ENCODE measurements around the gene GNAQ. TPM values are rescaled to one million over a fixed set of nuclear protein-coding genes. Genes with fewer than 3 reads are reported as not detected.

The GNAQ gene
- total RNA-seq, 1 experiment from 2014 or later, result 48.6 TPM

DNA sequence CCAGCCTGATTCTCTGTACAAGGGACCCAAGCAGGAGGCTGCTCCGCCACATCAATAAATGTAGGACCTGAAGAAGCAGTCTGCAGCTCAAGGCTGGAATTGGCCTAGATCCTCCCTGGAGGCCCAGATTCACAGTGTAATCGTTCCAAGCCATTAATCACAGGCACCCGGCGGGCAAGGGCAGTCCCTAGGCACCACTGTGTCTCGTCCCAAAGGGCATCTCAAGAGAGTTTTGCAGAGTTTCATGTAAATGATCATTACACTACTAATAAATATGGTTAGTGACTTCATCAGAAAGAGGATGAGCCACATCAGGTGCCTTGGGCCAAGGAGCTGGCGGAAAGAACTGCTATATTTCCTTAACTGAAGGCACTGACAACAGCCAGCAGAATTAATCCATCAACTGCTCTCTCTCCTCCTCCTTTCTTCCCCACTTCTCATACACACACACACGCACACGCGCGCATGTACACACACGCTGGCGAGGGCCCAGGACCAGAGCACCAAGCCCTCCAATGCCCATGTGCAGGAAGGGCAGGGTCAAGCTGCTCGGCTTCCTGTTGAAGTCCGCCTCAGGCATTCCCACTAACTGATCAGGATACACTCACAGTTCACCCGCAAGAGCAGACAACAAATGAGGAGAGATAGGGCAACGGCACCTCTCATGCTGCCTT lies 33.9 kb downstream of the GNAQ start:
- Histone ChIP-seq H3K79me1 (ENCODE audit: insufficient read depth, low read depth, low read length, poor library complexity, severe bottlenecking) (peaks cover 3% of the 10 kb centered on the region), H3K27me3 (ENCODE audit: insufficient read depth, low read length) (no peaks in the 10 kb centered on the region), H4K5ac (ENCODE audit: insufficient read length, low read depth, low read length) (no peak overlapping the region), H3K9me3 (ENCODE audit: control insufficient read depth, low read depth, low read length) (no peaks in the 10 kb centered on the region), H3K4ac (ENCODE audit: low read depth, low read length) (no peak overlapping the region), H2BK120ac (ENCODE audit: low read depth, low read length, poor library complexity, severe bottlenecking) (no peak overlapping the region), H2AFZ (ENCODE audit: low read length) (no peak overlapping the region), H2BK15ac (ENCODE audit: low read depth, low read length) (no peak overlapping the region), H3K14ac (ENCODE audit: insufficient read depth, low read length) (0 out of 2 replicates have a peak overlapping the region, but pooled peaks have one; percentile 11), H3K27ac (ENCODE audit: insufficient read length, low read depth, low read length) (no peak overlapping the region), H3K9ac (ENCODE audit: extremely low read depth, insufficient read length, low read length) (no peak overlapping the region), H3K18ac (ENCODE audit: insufficient read length, low read depth, low read length) (no peak overlapping the region), H3K4me2 (ENCODE audit: insufficient read depth, insufficient read length, low read length) (no peak overlapping the region), H2AK5ac (ENCODE audit: insufficient read length, low read length) (no peak overlapping the region), H4K91ac (ENCODE audit: insufficient read length, low read depth, low read length) (no peak overlapping the region), H3K79me2 (ENCODE audit: insufficient read depth, low read length) (no peaks in the 10 kb centered on the region; the same call in 1 of the 2 replicates), H3K23me2 (ENCODE audit: insufficient read length, low read depth, low read length, poor library complexity, severe bottlenecking) (no peaks in the 10 kb centered on the region), H4K20me1 (ENCODE audit: control insufficient read depth, insufficient read depth, insufficient read length) (no peaks in the 10 kb centered on the region), H3K23ac (ENCODE audit: insufficient read length, low read depth, low read length) (no peak overlapping the region), H4K8ac (replicated peaks; ENCODE audit: insufficient read length, low read depth, low read length) (no peak overlapping the region), H3K4me1 (ENCODE audit: insufficient read depth, low read length) (no peaks in the 10 kb centered on the region), H2BK12ac (ENCODE audit: insufficient read length, low read depth, low read length) (no peak overlapping the region), H2BK20ac (ENCODE audit: low read depth, low read length, poor library complexity, severe bottlenecking) (no peak overlapping the region), H3T11ph (ENCODE audit: low read length) (no peak overlapping the region), H2BK5ac (ENCODE audit: insufficient read length, low read length) (no peak overlapping the region), H3K56ac (ENCODE audit: insufficient read length, low read depth, low read length) (no peak overlapping the region)
- WGBS (ENCODE audit: extremely low coverage, insufficient read length, low lambda C conversion rate), result no CpG with 5 or more reads among the region's 16 CpGs
- Mint-ChIP-seq H3K27ac (peak overlapping the region in 2 of 3 experiments; percentile 34 to 89; a peak in 4 of 7 replicates), H3K4me3 (no peak overlapping the region), H3K4me1 (peaks cover 4 to 15% of the 10 kb centered on the region in 2 experiments), H3K27me3 (ENCODE audit: low read depth) (no peaks in the 10 kb centered on the region), H3K9me3 (no peaks in the 10 kb centered on the region), H3K36me3 (ENCODE audit: insufficient read depth in 1 of 3, low read depth in 3 of 3) (no peaks in the 10 kb centered on the region; a peak in 2 of 7 replicates)
- TF ChIP-seq, protein P1, sequence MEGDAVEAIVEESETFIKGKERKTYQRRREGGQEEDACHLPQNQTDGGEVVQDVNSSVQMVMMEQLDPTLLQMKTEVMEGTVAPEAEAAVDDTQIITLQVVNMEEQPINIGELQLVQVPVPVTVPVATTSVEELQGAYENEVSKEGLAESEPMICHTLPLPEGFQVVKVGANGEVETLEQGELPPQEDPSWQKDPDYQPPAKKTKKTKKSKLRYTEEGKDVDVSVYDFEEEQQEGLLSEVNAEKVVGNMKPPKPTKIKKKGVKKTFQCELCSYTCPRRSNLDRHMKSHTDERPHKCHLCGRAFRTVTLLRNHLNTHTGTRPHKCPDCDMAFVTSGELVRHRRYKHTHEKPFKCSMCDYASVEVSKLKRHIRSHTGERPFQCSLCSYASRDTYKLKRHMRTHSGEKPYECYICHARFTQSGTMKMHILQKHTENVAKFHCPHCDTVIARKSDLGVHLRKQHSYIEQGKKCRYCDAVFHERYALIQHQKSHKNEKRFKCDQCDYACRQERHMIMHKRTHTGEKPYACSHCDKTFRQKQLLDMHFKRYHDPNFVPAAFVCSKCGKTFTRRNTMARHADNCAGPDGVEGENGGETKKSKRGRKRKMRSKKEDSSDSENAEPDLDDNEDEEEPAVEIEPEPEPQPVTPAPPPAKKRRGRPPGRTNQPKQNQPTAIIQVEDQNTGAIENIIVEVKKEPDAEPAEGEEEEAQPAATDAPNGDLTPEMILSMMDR (conservative IDR thresholded peaks at IDR 0.05), result no peak
- no peak for DNase-seq
